GM12875 (cell line): ENCODE measurements around the gene MAMSTR.
"Not testable (repeated sequence)": the region's sequence is repeated elsewhere in the genome, so short reads cannot be mapped to it uniquely, and the experiment has no call there.

ENCODE experiments used
- H3K4me3 ChIP-seq: one replicate; pipeline ENCODE4 v1.5.1; 2011; ENCODE audit warnings: low read depth, low read length, control low read depth
- TF ChIP-seq, protein P1 (sequence below): IDR thresholded peaks from 2 replicates; pipeline ENCODE4 v1.5.1; 2011; ENCODE audit warnings: low read depth, mild to moderate bottlenecking, control low read depth, inconsistent platforms, low read length, moderate library complexity, borderline replicate concordance; ENCODE audit not compliant: insufficient read depth

MAMSTR gene

DNA sequence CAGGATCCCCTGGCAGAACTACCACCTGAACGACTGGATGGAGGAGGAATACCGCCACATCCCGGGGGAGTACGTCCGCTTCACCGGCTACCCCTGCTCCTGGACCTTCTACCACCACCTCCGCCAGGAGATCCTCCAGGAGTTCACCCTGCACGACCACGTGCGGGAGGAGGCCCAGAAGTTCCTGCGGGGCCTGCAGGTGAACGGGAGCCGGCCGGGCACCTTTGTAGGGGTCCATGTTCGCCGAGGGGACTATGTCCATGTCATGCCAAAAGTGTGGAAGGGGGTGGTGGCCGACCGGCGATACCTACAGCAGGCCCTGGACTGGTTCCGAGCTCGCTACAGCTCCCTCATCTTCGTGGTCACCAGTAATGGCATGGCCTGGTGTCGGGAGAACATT, 16.2 kb downstream of the MAMSTR start:
- TF ChIP-seq, protein P1, sequence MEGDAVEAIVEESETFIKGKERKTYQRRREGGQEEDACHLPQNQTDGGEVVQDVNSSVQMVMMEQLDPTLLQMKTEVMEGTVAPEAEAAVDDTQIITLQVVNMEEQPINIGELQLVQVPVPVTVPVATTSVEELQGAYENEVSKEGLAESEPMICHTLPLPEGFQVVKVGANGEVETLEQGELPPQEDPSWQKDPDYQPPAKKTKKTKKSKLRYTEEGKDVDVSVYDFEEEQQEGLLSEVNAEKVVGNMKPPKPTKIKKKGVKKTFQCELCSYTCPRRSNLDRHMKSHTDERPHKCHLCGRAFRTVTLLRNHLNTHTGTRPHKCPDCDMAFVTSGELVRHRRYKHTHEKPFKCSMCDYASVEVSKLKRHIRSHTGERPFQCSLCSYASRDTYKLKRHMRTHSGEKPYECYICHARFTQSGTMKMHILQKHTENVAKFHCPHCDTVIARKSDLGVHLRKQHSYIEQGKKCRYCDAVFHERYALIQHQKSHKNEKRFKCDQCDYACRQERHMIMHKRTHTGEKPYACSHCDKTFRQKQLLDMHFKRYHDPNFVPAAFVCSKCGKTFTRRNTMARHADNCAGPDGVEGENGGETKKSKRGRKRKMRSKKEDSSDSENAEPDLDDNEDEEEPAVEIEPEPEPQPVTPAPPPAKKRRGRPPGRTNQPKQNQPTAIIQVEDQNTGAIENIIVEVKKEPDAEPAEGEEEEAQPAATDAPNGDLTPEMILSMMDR: no peak
- no peak overlapping the region for H3K4me3 ChIP-seq

GRCh38 chr19:48702701-48703100, 16.8 kb downstream of the MAMSTR start:
- TF ChIP-seq, protein P1: no peak
- H3K4me3 ChIP-seq: no peak overlapping the region

GRCh38 chr19:48698046-48698445, 21.5 kb downstream of the MAMSTR start:
- H3K4me3 ChIP-seq: no peak overlapping the region
- TF ChIP-seq, protein P1: no peak

DNA sequence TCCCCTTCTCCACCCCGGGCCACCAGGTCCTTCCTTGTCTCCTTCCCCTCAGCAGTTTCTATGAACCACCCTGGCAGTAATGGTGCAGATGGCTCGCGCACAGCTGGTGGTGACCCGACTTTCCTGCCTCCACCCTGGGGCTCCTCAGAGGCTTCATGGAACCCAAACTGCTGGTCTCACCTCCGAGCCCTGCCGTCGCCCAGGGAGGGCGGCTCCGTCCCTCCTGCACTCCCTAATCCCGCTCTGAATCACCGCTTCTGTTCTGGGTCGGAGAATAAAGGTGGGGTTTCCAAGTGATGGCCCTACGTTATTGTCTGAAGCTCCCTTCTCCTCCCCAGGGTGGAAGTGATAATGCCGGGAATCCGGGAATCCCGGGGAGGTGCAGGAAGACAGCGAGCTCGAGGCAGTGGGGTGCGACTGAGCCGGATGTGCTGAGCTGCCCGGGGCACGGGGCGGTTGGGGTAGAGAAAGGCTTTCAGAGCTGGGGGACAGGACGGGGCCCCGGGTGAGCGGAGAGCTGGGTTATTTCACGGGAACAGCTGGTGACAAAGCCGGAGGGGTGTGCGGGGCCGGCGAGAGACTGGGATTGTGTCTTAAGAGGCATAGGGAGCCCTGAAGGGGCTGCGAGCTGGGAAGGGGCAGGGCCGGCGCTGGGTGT, 23.0 kb downstream of the MAMSTR start:
- no peak overlapping the region for H3K4me3 ChIP-seq
- TF ChIP-seq, protein P1: no peak

DNA sequence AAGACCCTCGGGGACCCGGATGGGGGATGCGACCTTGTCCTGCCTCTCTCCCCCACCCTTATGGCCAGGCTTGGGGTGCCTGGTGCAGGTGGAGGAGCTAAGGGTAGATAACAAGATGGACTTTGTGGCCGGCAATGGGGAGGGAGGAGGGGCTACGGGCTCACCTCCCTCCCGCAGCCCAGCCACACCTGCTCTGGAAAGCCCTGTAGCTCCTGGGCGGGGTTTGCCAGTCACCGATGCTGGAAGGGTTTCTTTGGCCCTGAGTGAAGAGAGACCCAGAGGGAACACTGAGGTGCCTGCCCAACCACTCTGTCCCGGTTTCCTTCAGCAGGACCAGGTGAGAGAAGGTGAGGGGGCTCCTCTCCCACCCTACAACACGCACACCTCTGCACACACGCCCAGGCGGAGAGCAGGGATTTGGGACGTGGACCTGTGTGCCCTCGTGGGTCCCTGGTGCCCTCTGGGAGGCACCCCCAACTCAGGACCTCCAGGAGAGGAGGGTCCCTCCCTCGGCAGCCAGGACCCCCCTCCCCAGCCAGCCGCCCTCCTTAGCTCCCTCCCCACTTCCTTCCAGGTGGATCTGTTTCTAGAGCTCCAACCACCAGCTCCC, 23.7 kb downstream of the MAMSTR start, which contains the start of gene FUT2:
Gene FUT2 (plus strand): TSS at position 229 of the 610 bp plus-strand sequence. CDS start 6,986 bp downstream, outside the sequence.
- no peak within 1 kb of the TSS for H3K4me3 ChIP-seq
- TF ChIP-seq, protein P1: no peak

- H3K4me3 ChIP-seq: not testable (repeated sequence)
These were observed 25.9 kb downstream of the MAMSTR start for GRCh38 chr19:48693629-48694028.

GRCh38 chr19:48689449-48689848, 30.1 kb downstream of the MAMSTR start:
- TF ChIP-seq, protein P1: no peak
- H3K4me3 ChIP-seq: no peak overlapping the region
